GM12864 (cell line): ENCODE measurements around the gene PPP1R27.

Experiments
- DNase-seq: peaks from one replicate; pipeline ENCODE4 v3.0.0-alpha.2; 2011; ENCODE audit warnings: low read depth
- H3K4me3 ChIP-seq: 2 replicates; pipeline ENCODE4 v1.5.1; 2011; ENCODE audit warnings: mild to moderate bottlenecking, low read depth, low read length, control low read depth
- CTCF ChIP-seq: IDR thresholded peaks from 2 replicates; pipeline ENCODE4 v1.5.1; 2011; ENCODE audit warnings: low read depth, mild to moderate bottlenecking, moderate library complexity, low read length, control low read depth, inconsistent platforms; ENCODE audit errors: missing control alignments

Gene PPP1R27

GRCh38 chr17:81825841-81826466 lies 8.9 kb downstream of the PPP1R27 start:
- TF ChIP-seq CTCF, result peak; percentile 6
- no peak for DNase-seq
- H3K4me3 ChIP-seq, result no peak overlapping the region

- H3K4me3 ChIP-seq, result no peak overlapping the region
- DNase-seq, result no peak
- TF ChIP-seq CTCF, result no peak
Measured at GRCh38 chr17:81824595-81824994, 10.3 kb downstream of the PPP1R27 start.

GRCh38 chr17:81823820-81824550 lies 10.9 kb downstream of the PPP1R27 start:
- no peak for TF ChIP-seq CTCF
- H3K4me3 ChIP-seq, result no peak overlapping the region
- no peak for DNase-seq

- H3K4me3 ChIP-seq, result no peak overlapping the region
- no peak for TF ChIP-seq CTCF
- DNase-seq, result no peak
Measured at GRCh38 chr17:81822996-81823819, 11.6 kb downstream of the PPP1R27 start.

- no peak for DNase-seq
- H3K4me3 ChIP-seq, result no peak overlapping the region
- TF ChIP-seq CTCF, result no peak
Measured at GRCh38 chr17:81822312-81822637, 12.6 kb downstream of the PPP1R27 start.

- H3K4me3 ChIP-seq, result no peak overlapping the region
- DNase-seq, result no peak
- no peak for TF ChIP-seq CTCF
Measured at GRCh38 chr17:81821603-81822311, 13.1 kb downstream of the PPP1R27 start.
